CD4-positive, alpha-beta T cell treated with Interleukin-15 for 1 hour (primary cell): ENCODE results near the gene EHBP1.

Source experiments
- DNase-seq: peaks from one replicate; pipeline ENCODE4 v3.0.0-alpha.2; 2020

Gene EHBP1

GRCh38 chr2:63092857-63093256 is 387.3 kb downstream of the EHBP1 start:
- no peak for DNase-seq

DNA sequence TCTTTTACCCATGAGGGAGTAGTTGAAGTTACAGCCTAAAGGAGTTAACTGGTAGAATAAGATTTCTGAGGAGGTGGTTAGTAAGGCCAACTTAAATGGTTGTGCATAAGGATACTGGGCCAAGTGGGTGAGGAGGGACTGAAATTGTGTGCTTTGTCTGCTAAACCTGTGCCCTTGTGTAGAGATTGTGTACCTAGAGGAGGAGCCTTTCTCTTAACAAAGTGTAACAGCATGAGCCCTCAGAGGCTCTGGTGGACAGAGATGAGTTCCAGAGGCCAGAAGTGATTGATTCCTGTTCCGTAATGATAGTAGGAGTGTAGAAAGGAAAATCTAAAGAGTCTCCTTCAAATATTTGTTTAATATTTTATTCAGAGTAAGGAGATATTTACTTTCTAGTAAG is 388.0 kb downstream of the EHBP1 start:
- no peak for DNase-seq
